ENCODE results near the gene S100B.
"Not testable (repeated sequence)": the region's sequence is repeated elsewhere in the genome, so short reads cannot be mapped to it uniquely, and the experiment has no call there.

S100B gene
- total RNA-seq, result 0.75 reads per million

GRCh38 chr21:46604975-46605766 is at the start of gene S100B:
Gene S100B (minus strand): TSS chr21:46605082. CDS start chr21:46602415, 2,667 bp downstream.
- DNase-seq, result no peak

GRCh38 chr21:46651121-46651520 is 46.2 kb upstream of the S100B start:
- DNase-seq, result no peak

GRCh38 chr21:46650476-46651098 is 45.7 kb upstream of the S100B start:
- no peak for DNase-seq

GRCh38 chr21:46649356-46649755 is 44.5 kb upstream of the S100B start:
- no peak for DNase-seq

GRCh38 chr21:46648539-46648938 is 43.7 kb upstream of the S100B start:
- no peak for DNase-seq

GRCh38 chr21:46646541-46647154 is 41.8 kb upstream of the S100B start:
- DNase-seq, result no peak

GRCh38 chr21:46645840-46646239 is 41.0 kb upstream of the S100B start:
- DNase-seq, result no peak

GRCh38 chr21:46643379-46644177 is 38.7 kb upstream of the S100B start:
- no peak for DNase-seq

- no peak for DNase-seq
Observed at GRCh38 chr21:46641656-46642055, 36.8 kb upstream of the S100B start.

GRCh38 chr21:46639489-46640386 is 34.9 kb upstream of the S100B start:
- no peak for DNase-seq

GRCh38 chr21:46637952-46638746 is 33.3 kb upstream of the S100B start:
- DNase-seq, result no peak

GRCh38 chr21:46636550-46637285 is 31.8 kb upstream of the S100B start:
- no peak for DNase-seq

- no peak for DNase-seq
Observed at GRCh38 chr21:46636181-46636512, 31.3 kb upstream of the S100B start.

GRCh38 chr21:46635324-46636180 is 30.7 kb upstream of the S100B start, which contains the start of gene PRMT2:
Gene PRMT2 (plus strand): TSS chr21:46635674. CDS start chr21:46636952, 1,278 bp downstream.
- DNase-seq, result peak; percentile 96

GRCh38 chr21:46634966-46635323 is 30.1 kb upstream of the S100B start:
- no peak for DNase-seq

GRCh38 chr21:46634427-46634826 is 29.5 kb upstream of the S100B start:
- DNase-seq, result no peak

- DNase-seq, result no peak
Observed at GRCh38 chr21:46633566-46633965, 28.7 kb upstream of the S100B start.

- not testable (repeated sequence) for DNase-seq
Observed at GRCh38 chr21:46630915-46631314, 26.0 kb upstream of the S100B start.

GRCh38 chr21:46628868-46629267 is 24.0 kb upstream of the S100B start:
- no peak for DNase-seq
